Measurements from ENCODE around the gene OR8G5.
A peak's percentile ranks its signal among the peaks of the same experiment; 100 is the strongest.
"Not testable (repeated sequence)": the region's sequence is repeated elsewhere in the genome, so short reads cannot be mapped to it uniquely, and the experiment has no call there.

Gene OR8G5, protein sequence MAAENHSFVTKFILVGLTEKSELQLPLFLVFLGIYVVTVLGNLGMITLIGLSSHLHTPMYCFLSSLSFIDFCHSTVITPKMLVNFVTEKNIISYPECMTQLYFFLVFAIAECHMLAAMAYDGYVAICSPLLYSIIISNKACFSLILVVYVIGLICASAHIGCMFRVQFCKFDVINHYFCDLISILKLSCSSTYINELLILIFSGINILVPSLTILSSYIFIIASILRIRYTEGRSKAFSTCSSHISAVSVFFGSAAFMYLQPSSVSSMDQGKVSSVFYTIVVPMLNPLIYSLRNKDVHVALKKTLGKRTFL

DNA sequence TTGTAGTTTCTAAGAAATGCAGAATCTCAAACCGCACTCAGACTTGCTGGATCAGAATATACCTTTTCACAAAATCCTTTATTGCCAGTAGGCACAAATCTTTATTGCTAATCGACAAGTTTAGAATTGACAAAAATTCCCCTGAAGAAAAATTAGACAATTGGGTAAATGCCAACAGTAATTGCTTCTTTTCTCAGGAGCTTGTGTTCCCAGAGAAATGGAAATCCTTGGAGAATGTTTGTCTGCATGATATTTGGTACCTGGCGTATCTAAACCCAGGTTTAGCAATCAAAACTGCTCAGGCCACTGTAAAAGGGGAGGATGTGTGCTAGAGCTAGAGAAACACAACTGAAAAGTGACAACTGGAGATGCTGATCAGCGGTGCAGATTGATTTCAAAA, at the start of gene OR8G5:
TSS of gene OR8G5 (plus strand) at position 301 of the 400 bp plus-strand sequence. CDS start 8,556 bp downstream, outside the sequence.
- DNase-seq, result no peak

DNA sequence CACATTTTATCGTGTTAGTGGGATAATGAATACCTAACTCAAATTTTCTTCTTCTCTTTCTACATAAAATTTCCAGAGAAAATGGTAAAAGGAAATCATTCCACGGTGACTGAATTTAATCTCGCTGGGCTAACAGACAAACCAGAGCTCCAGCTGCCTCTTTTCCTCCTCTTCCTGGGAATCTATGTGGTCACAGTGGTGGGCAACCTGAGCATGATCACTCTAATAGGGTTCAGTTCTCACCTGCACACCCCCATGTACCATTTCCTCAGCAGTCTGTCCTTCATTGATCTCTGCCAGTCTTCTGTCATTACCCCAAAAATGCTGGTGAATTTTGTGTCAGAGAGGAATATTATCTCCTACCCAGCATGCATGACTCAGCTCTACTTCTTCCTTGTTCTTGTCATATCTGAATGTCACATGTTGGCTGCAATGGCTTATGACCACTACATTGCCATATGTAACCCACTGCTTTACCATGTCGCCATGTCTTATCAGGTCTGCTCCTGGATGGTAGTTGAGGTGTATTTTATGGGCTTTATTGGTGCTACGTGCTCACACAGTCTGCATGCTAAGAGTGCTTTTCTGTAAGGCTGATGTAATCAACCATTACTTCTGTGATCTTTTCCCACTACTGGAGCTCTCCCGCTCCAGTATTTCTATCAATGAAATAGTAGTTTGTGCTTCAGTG, 48.9 kb upstream of the OR8G5 start:
- peak; percentile 89 for DNase-seq

DNA sequence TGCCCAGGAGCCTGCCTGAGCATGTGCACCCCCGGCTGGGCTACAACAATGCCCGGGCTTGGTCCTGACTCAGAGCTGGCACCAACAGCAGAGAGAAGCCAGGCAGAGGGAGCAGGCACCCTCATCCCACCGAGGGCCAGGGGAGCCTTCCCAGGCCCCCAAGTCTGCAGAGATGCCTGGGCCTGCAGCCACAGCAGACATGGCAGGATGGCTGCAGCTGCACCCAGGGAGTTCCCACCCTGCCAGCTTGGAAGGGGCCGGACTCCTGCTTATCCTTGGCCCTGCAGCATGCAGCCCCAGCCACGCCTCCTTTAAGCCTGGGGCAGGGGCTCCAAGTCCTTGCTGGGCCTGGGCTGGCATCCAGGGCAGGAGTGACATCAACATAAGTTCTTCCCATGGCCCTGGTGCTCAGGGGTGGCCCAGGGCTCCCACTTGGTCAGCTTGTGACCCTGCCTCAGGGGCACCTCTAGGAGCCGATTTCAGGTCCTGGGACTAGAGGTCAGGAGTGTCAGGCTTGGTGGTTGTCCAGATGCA, 46.3 kb upstream of the OR8G5 start:
- no peak for DNase-seq

DNA sequence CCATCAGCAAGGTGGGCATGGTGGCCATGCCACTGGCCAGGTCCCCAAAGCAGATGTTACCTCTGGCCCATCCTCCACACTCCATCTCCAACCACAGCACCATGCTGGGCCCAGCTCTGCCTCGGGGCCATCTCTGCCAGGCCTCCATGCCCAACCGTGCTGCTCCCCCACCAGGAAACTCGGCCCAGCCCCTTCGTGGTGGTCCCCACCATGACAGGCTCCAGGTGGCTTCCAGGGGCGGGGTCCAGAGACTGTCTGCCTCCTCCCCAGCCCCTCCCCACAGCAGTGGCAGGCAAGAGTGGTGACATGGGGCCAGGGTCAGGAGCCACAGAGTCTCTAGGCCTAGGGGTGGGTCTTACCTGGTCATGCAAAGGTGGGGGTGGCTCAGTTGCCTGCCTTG, 45.8 kb upstream of the OR8G5 start:
- no peak for DNase-seq

GRCh38 chr11:124211321-124211720, 44.9 kb upstream of the OR8G5 start:
- no peak for DNase-seq

- DNase-seq, result no peak
These were observed 42.1 kb upstream of the OR8G5 start for GRCh38 chr11:124214027-124214426.

GRCh38 chr11:124219126-124219525, 37.0 kb upstream of the OR8G5 start:
- DNase-seq, result no peak

- no peak for DNase-seq
These were observed 33.8 kb upstream of the OR8G5 start for GRCh38 chr11:124222407-124222806.

DNA sequence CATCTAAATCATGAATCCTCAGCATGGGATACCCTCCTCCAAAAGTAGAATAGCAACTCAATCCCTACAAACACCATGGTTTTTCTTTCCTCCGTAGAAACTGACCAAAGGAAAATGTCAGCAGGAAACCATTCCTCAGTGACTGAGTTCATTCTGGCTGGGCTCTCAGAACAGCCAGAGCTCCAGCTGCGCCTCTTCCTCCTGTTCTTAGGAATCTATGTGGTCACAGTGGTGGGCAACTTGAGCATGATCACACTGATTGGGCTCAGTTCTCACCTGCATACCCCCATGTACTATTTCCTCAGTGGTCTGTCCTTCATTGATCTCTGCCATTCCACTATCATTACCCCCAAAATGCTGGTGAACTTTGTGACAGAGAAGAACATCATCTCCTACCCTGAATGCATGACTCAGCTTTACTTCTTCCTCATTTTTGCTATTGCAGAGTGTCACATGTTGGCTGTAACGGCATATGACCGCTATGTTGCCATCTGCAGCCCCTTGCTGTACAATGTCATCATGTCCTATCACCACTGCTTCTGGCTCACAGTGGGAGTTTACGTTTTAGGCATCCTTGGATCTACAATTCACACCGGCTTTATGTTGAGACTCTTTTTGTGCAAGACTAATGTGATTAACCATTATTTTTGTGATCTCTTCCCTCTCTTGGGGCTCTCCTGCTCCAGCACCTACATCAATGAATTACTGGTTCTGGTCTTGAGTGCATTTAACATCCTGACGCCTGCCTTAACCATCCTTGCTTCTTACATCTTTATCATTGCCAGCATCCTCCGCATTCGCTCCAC, 31.4 kb upstream of the OR8G5 start:
- DNase-seq, result peak; percentile 84

DNA sequence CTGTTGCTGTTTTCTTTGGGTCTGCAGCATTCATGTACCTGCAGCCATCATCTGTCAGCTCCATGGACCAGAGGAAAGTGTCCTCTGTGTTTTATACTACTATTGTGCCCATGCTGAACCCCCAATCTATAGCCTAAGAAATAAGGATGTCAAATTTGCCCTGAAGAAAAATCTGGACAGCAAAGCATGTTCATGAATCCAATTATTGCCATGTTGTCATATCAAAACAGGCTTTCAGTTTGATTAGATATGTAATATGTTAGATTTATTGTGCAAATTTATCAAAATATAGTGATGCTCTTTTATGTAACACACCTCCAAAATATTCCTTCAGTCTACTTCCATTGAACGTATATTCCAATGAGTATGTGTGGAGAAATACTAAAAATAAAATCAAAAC, 30.7 kb upstream of the OR8G5 start:
- DNase-seq, result no peak

- DNase-seq, result no peak
These were observed 22.8 kb upstream of the OR8G5 start for GRCh38 chr11:124233376-124233775.

GRCh38 chr11:124238512-124238911, 17.7 kb upstream of the OR8G5 start:
- peak; percentile 13 for DNase-seq

- DNase-seq, result no peak
These were observed 15.4 kb upstream of the OR8G5 start, which contains the start of gene OR8G1 for GRCh38 chr11:124240621-124241397. Gene OR8G1, plus strand, starts transcription at chr11:124241095. Its CDS starts 8,581 bp downstream, at chr11:124249676.

DNA sequence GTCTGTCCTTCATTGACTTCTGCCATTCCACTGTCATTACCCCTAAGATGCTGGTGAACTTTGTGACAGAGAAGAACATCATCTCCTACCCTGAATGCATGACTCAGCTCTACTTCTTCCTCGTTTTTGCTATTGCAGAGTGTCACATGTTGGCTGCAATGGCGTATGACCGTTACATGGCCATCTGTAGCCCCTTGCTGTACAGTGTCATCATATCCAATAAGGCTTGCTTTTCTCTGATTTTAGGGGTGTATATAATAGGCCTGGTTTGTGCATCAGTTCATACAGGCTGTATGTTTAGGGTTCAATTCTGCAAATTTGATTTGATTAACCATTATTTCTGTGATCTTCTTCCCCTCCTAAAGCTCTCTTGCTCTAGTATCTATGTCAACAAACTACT, 6.3 kb upstream of the OR8G5 start:
- not testable (repeated sequence) for DNase-seq

DNA sequence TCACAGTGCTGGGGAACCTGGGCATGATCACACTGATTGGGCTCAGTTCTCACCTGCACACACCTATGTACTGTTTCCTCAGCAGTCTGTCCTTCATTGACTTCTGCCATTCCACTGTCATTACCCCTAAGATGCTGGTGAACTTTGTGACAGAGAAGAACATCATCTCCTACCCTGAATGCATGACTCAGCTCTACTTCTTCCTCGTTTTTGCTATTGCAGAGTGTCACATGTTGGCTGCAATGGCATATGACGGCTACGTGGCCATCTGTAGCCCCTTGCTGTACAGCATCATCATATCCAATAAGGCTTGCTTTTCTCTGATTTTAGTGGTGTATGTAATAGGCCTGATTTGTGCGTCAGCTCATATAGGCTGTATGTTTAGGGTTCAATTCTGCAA, 8.9 kb downstream of the OR8G5 start:
- not testable (repeated sequence) for DNase-seq

GRCh38 chr11:124270886-124271285, 14.7 kb downstream of the OR8G5 start:
- not testable (repeated sequence) for DNase-seq

DNA sequence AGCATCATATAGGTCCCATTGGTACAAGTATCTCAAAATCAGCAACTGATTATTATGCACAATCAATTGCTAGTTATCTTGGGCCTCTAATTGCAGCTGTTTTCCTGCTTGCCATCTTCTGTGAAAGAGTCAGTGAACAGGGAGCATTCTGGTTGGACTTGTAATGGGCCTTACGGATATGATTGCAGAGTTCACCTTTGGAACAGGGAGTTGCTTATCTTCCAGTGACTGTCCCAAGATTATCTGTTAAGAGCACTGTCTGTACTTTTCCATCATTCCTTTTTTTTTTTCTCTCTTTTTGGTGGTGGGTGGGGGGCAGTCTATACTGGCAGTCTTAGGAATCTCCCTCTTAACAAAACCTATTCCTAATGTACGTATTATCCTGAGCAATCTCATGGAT, 17.8 kb downstream of the OR8G5 start:
- no peak for DNase-seq

DNA sequence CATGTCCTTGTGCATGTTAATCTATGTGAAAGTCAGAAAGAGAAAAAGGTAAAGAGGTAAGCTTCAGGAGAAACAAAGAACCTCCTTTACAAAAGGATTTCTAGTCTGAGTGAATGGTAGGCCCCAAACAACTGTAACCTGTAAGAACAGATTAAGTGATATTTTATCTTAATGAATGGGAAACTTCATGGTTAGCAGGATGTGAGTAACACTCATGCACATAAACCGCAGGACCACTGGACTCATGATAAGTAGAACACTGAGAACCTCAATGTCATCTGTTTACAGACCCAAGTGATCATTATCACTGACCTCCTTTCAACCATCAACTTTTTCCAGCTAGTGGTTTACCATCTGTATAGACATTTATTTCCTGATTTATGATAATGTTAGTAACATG, 19.9 kb downstream of the OR8G5 start:
- DNase-seq, result peak; percentile 91

DNA sequence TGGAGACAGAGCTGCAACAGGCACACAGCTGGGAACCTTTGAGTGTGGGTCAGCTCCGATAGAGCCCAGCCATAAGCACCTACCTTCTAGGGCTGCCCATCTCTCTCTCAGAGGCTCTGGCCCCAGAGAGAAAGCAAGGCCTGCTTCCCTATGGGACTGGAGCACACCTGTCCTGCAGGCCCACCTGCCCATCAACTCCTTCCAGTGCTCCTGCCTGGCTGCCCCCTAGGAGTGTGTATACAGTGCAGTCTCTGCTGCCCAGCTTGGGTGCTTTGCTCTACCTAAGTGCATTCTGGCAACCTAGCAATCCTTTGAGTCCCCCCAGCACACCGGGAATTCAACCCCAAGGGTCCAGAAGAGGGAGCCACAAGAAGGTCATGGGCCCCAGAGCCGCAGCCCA, 21.0 kb downstream of the OR8G5 start:
- DNase-seq, result no peak

GRCh38 chr11:124277804-124278203, 21.6 kb downstream of the OR8G5 start:
- DNase-seq, result peak; percentile 69

DNA sequence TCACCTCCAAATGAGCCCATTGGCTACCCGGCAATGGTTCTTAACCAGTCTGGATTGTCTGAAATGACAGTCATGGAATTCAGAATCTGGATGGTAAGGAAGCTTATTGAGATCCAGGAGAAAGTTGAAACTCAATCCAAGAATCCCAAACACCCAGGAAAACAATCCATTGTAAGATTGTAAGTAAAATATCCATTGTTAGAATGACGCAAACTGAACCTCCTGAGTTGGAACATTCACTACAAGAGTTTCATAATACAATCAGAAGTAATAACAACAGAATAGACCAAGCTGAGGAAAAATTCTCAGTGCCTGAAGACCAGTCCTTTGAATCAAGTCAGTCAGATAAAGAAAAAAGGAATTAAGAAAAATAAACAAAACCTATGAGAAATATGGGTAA, 22.1 kb downstream of the OR8G5 start:
- no peak for DNase-seq

GRCh38 chr11:124285610-124286344, 29.6 kb downstream of the OR8G5 start:
- no peak for DNase-seq
